Measurements from ENCODE around the gene TMED5.
"Not testable (repeated sequence)": the region's sequence is repeated elsewhere in the genome, so short reads cannot be mapped to it uniquely, and the experiment has no call there.

The TMED5 gene

DNA sequence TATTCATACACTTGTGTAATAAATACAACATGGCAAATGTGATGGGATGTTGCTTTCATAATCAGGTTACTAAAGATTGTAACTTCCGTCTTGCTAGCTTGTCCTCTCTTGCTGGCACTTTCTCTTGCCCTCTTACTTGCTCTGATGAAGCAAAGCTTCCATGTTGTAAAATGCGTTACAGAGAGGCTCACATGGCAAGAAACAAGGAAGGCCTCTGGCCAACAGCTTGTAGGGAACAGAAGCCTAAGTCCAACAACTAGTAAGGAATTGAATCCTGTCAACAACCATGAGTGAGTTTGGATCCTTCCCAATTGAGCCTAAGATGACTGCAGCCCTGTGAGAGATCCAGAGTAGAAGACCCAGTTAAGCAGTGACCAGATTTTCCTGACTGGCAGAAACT lies 15.4 kb downstream of the TMED5 start:
- ChIA-PET POLR2A (interaction anchor here (0.5 to 0.6 kb wide), 2 partner anchors 13 to 14 kb away, joined by 3 read pairs; no protein-coding TSS in a partner anchor), CTCF (no interaction called here)
- Histone ChIP-seq H3K27ac (ENCODE audit: extremely low read depth, low read depth, low read length) (no peak overlapping the region), H3K9me3 (ENCODE audit: control insufficient read depth, insufficient read depth, low read depth, low read length) (no peaks in the 10 kb centered on the region), H3K36me3 (ENCODE audit: control insufficient read depth in 2 of 2, insufficient read depth in 1 of 2, low read length in 2 of 2) (peaks cover 0 to 2% of the 10 kb centered on the region in 2 experiments; a peak in 2 of 3 replicates), H3K4me3 (ENCODE audit: low read depth, low read length) (no peak overlapping the region), H3K4me1 (ENCODE audit: control insufficient read depth, insufficient read depth, low read length) (no peaks in the 10 kb centered on the region)
- TF ChIP-seq, protein P1, sequence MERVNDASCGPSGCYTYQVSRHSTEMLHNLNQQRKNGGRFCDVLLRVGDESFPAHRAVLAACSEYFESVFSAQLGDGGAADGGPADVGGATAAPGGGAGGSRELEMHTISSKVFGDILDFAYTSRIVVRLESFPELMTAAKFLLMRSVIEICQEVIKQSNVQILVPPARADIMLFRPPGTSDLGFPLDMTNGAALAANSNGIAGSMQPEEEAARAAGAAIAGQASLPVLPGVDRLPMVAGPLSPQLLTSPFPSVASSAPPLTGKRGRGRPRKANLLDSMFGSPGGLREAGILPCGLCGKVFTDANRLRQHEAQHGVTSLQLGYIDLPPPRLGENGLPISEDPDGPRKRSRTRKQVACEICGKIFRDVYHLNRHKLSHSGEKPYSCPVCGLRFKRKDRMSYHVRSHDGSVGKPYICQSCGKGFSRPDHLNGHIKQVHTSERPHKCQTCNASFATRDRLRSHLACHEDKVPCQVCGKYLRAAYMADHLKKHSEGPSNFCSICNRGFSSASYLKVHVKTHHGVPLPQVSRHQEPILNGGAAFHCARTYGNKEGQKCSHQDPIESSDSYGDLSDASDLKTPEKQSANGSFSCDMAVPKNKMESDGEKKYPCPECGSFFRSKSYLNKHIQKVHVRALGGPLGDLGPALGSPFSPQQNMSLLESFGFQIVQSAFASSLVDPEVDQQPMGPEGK (tag by site-specific recombination; IDR thresholded peaks at IDR 0.05): no peak
- TF ChIP-seq ZNF792 (tag by site-specific recombination; IDR thresholded peaks at IDR 0.05) (no peak), ZNF266 (tag by site-specific recombination; IDR thresholded peaks at IDR 0.05; ENCODE audit: low read depth) (no peak), SALL2 (tag by site-specific recombination; IDR thresholded peaks at IDR 0.05; ENCODE audit: borderline replicate concordance) (no peak), ZNF157 (tag by site-specific recombination; IDR thresholded peaks at IDR 0.05) (no peak), ZNF777 (tag by site-specific recombination; IDR thresholded peaks at IDR 0.05; ENCODE audit: borderline replicate concordance) (no peak), PRDM1 (tag by site-specific recombination; IDR thresholded peaks at IDR 0.05) (no peak), ZNF585B (tag by site-specific recombination; IDR thresholded peaks at IDR 0.05) (no peak)
- TF ChIP-seq, protein P2, sequence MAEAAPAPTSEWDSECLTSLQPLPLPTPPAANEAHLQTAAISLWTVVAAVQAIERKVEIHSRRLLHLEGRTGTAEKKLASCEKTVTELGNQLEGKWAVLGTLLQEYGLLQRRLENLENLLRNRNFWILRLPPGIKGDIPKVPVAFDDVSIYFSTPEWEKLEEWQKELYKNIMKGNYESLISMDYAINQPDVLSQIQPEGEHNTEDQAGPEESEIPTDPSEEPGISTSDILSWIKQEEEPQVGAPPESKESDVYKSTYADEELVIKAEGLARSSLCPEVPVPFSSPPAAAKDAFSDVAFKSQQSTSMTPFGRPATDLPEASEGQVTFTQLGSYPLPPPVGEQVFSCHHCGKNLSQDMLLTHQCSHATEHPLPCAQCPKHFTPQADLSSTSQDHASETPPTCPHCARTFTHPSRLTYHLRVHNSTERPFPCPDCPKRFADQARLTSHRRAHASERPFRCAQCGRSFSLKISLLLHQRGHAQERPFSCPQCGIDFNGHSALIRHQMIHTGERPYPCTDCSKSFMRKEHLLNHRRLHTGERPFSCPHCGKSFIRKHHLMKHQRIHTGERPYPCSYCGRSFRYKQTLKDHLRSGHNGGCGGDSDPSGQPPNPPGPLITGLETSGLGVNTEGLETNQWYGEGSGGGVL (tag by site-specific recombination; IDR thresholded peaks at IDR 0.05): no peak
- TF ChIP-seq, protein P3, sequence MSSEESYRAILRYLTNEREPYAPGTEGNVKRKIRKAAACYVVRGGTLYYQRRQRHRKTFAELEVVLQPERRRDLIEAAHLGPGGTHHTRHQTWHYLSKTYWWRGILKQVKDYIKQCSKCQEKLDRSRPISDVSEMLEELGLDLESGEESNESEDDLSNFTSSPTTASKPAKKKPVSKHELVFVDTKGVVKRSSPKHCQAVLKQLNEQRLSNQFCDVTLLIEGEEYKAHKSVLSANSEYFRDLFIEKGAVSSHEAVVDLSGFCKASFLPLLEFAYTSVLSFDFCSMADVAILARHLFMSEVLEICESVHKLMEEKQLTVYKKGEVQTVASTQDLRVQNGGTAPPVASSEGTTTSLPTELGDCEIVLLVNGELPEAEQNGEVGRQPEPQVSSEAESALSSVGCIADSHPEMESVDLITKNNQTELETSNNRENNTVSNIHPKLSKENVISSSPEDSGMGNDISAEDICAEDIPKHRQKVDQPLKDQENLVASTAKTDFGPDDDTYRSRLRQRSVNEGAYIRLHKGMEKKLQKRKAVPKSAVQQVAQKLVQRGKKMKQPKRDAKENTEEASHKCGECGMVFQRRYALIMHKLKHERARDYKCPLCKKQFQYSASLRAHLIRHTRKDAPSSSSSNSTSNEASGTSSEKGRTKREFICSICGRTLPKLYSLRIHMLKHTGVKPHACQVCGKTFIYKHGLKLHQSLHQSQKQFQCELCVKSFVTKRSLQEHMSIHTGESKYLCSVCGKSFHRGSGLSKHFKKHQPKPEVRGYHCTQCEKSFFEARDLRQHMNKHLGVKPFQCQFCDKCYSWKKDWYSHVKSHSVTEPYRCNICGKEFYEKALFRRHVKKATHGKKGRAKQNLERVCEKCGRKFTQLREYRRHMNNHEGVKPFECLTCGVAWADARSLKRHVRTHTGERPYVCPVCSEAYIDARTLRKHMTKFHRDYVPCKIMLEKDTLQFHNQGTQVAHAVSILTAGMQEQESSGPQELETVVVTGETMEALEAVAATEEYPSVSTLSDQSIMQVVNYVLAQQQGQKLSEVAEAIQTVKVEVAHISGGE (tag by site-specific recombination; conservative IDR thresholded peaks at IDR 0.05; ENCODE audit: low read depth): no peak
- TF ChIP-seq, protein P4, sequence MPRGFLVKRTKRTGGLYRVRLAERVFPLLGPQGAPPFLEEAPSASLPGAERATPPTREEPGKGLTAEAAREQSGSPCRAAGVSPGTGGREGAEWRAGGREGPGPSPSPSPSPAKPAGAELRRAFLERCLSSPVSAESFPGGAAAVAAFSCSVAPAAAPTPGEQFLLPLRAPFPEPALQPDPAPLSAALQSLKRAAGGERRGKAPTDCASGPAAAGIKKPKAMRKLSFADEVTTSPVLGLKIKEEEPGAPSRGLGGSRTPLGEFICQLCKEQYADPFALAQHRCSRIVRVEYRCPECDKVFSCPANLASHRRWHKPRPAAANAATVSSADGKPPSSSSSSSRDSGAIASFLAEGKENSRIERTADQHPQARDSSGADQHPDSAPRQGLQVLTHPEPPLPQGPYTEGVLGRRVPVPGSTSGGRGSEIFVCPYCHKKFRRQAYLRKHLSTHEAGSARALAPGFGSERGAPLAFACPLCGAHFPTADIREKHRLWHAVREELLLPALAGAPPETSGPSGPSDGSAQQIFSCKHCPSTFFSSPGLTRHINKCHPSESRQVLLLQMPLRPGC (tag by site-specific recombination; IDR thresholded peaks at IDR 0.05): no peak
- TF ChIP-seq, protein P5, sequence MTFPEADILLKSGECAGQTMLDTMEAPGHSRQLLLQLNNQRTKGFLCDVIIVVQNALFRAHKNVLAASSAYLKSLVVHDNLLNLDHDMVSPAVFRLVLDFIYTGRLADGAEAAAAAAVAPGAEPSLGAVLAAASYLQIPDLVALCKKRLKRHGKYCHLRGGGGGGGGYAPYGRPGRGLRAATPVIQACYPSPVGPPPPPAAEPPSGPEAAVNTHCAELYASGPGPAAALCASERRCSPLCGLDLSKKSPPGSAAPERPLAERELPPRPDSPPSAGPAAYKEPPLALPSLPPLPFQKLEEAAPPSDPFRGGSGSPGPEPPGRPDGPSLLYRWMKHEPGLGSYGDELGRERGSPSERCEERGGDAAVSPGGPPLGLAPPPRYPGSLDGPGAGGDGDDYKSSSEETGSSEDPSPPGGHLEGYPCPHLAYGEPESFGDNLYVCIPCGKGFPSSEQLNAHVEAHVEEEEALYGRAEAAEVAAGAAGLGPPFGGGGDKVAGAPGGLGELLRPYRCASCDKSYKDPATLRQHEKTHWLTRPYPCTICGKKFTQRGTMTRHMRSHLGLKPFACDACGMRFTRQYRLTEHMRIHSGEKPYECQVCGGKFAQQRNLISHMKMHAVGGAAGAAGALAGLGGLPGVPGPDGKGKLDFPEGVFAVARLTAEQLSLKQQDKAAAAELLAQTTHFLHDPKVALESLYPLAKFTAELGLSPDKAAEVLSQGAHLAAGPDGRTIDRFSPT (tag by site-specific recombination; IDR thresholded peaks at IDR 0.05): no peak
- TF ChIP-seq, protein P6, sequence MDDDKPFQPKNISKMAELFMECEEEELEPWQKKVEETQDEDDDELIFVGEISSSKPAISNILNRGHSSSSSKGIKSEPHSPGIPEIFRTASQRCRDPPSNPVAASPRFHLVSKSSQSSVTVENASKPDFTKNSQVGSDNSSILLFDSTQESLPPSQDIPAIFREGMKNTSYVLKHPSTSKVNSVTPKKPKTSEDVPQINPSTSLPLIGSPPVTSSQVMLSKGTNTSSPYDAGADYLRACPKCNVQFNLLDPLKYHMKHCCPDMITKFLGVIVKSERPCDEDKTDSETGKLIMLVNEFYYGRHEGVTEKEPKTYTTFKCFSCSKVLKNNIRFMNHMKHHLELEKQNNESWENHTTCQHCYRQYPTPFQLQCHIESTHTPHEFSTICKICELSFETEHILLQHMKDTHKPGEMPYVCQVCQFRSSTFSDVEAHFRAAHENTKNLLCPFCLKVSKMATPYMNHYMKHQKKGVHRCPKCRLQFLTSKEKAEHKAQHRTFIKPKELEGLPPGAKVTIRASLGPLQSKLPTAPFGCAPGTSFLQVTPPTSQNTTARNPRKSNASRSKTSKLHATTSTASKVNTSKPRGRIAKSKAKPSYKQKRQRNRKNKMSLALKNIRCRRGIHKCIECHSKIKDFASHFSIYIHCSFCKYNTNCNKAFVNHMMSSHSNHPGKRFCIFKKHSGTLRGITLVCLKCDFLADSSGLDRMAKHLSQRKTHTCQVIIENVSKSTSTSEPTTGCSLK (tag by site-specific recombination; IDR thresholded peaks at IDR 0.05): no peak
- TF ChIP-seq, protein P7, sequence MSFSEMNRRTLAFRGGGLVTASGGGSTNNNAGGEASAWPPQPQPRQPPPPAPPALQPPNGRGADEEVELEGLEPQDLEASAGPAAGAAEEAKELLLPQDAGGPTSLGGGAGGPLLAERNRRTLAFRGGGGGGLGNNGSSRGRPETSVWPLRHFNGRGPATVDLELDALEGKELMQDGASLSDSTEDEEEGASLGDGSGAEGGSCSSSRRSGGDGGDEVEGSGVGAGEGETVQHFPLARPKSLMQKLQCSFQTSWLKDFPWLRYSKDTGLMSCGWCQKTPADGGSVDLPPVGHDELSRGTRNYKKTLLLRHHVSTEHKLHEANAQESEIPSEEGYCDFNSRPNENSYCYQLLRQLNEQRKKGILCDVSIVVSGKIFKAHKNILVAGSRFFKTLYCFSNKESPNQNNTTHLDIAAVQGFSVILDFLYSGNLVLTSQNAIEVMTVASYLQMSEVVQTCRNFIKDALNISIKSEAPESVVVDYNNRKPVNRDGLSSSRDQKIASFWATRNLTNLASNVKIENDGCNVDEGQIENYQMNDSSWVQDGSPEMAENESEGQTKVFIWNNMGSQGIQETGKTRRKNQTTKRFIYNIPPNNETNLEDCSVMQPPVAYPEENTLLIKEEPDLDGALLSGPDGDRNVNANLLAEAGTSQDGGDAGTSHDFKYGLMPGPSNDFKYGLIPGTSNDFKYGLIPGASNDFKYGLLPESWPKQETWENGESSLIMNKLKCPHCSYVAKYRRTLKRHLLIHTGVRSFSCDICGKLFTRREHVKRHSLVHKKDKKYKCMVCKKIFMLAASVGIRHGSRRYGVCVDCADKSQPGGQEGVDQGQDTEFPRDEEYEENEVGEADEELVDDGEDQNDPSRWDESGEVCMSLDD (tag by site-specific recombination; IDR thresholded peaks at IDR 0.05): no peak
- TF ChIP-seq, protein P8, sequence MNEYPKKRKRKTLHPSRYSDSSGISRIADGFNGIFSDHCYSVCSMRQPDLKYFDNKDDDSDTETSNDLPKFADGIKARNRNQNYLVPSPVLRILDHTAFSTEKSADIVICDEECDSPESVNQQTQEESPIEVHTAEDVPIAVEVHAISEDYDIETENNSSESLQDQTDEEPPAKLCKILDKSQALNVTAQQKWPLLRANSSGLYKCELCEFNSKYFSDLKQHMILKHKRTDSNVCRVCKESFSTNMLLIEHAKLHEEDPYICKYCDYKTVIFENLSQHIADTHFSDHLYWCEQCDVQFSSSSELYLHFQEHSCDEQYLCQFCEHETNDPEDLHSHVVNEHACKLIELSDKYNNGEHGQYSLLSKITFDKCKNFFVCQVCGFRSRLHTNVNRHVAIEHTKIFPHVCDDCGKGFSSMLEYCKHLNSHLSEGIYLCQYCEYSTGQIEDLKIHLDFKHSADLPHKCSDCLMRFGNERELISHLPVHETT (tag by site-specific recombination; IDR thresholded peaks at IDR 0.05): no peak

DNA sequence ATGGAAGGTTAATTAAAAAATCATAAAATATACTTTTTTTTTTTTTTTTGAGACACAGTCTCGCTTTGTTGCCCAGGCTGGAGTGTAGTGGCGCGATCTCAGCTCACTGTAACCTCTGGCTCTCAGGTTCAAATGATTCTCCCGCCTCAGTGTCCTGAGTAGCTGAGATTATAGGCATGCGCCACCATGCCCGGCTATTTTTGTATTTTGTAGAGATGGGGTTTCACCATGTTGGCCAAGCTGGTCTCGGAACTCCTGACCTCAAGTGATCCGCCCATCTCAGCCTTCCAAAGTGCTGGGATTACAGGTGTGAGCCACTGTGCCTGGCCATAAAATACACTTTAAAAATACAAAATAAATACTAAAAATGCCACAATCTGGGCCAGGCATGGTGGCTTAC lies 16.9 kb downstream of the TMED5 start:
- CTCF ChIA-PET: interaction anchor here (0.6 to 0.7 kb wide), 2 partner anchors 204 to 453 kb away, joined by 3 to 4 read pairs; no protein-coding TSS in a partner anchor
- H3K4me1 ChIP-seq (ENCODE audit: control insufficient read depth, insufficient read depth, low read length); H3K9me3 ChIP-seq (ENCODE audit: control insufficient read depth, insufficient read depth, low read depth, low read length); H3K27ac ChIP-seq (ENCODE audit: extremely low read depth, low read depth, low read length); H3K4me3 ChIP-seq (ENCODE audit: low read depth, low read length); POLR2A ChIA-PET: not testable (repeated sequence)
- H3K36me3 ChIP-seq (ENCODE audit: control insufficient read depth in 2 of 2, insufficient read depth in 1 of 2, low read length in 2 of 2): peaks cover 9 to 14% of the 10 kb centered on the region in 2 experiments
